ENCODE results near the gene SLIT1.

The SLIT1 gene

GRCh38 chr10:97002670-97003069 is 183.1 kb downstream of the SLIT1 start:
- H3K4me3 ChIP-seq (ENCODE audit: low read length), result no peak overlapping the region
- no peak for DNase-seq
- H2AK5ac ChIP-seq (ENCODE audit: low read length), result no peak overlapping the region
- no peak overlapping the region for H3K9ac ChIP-seq (ENCODE audit: low read length)
- no peak overlapping the region for H2BK5ac ChIP-seq (ENCODE audit: low read length)
- no peak overlapping the region for H3K56ac ChIP-seq (ENCODE audit: low read length)
- H3K4me1 ChIP-seq (ENCODE audit: control insufficient read depth, low read depth, low read length), result no peaks in the 10 kb centered on the region
- no peak overlapping the region for H3K4ac ChIP-seq (ENCODE audit: low read depth, low read length)
- no peak overlapping the region for H2BK120ac ChIP-seq (ENCODE audit: low read depth, low read length)
- no peaks in the 10 kb centered on the region for H3K79me1 ChIP-seq (ENCODE audit: low read length)
- no peak overlapping the region for H3K4me2 ChIP-seq (ENCODE audit: low read length)
- no peak overlapping the region for H2BK15ac ChIP-seq (replicated peaks; ENCODE audit: low read depth)
- no peaks in the 10 kb centered on the region for H3K79me2 ChIP-seq (ENCODE audit: control insufficient read depth, insufficient read depth, low read length)
- H3K27me3 ChIP-seq (ENCODE audit: insufficient read depth, low read length, poor library complexity), result no peaks in the 10 kb centered on the region
- WGBS (ENCODE audit: extremely low coverage, insufficient coverage, low lambda C conversion rate), result no CpG with 5 or more reads among the region's 16 CpGs
- no peak overlapping the region for H3K18ac ChIP-seq (ENCODE audit: low read length)
- H4K5ac ChIP-seq (ENCODE audit: low read length), result no peak overlapping the region
- no peak overlapping the region for H4K8ac ChIP-seq (ENCODE audit: low read depth, low read length)
- no peaks in the 10 kb centered on the region for H3K36me3 ChIP-seq (ENCODE audit: control insufficient read depth, insufficient read depth, low read length)
- H3K27ac ChIP-seq (ENCODE audit: low read depth, low read length), result no peak overlapping the region
- H3K23ac ChIP-seq (ENCODE audit: low read length), result no peak overlapping the region

GRCh38 chr10:97001183-97001991 is 184.4 kb downstream of the SLIT1 start:
- no peak overlapping the region for H3K23ac ChIP-seq (ENCODE audit: low read length)
- H3K27ac ChIP-seq (ENCODE audit: low read depth, low read length), result no peak overlapping the region
- no peak overlapping the region for H2BK120ac ChIP-seq (ENCODE audit: low read depth, low read length)
- H3K18ac ChIP-seq (ENCODE audit: low read length), result no peak overlapping the region
- no CpG with 5 or more reads among the region's 17 CpGs for WGBS (ENCODE audit: extremely low coverage, insufficient coverage, low lambda C conversion rate)
- H4K8ac ChIP-seq (ENCODE audit: low read depth, low read length), result no peak overlapping the region
- no peak overlapping the region for H2BK5ac ChIP-seq (ENCODE audit: low read length)
- DNase-seq, result no peak
- no peaks in the 10 kb centered on the region for H3K36me3 ChIP-seq (ENCODE audit: control insufficient read depth, insufficient read depth, low read length)
- no peaks in the 10 kb centered on the region for H3K4me1 ChIP-seq (ENCODE audit: control insufficient read depth, low read depth, low read length)
- no peak overlapping the region for H4K5ac ChIP-seq (ENCODE audit: low read length)
- H3K56ac ChIP-seq (ENCODE audit: low read length), result no peak overlapping the region
- H3K4me3 ChIP-seq (ENCODE audit: low read length), result no peak overlapping the region
- H3K9ac ChIP-seq (ENCODE audit: low read length), result no peak overlapping the region
- H3K4me2 ChIP-seq (ENCODE audit: low read length), result no peak overlapping the region
- no peaks in the 10 kb centered on the region for H3K79me1 ChIP-seq (ENCODE audit: low read length)
- no peaks in the 10 kb centered on the region for H3K27me3 ChIP-seq (ENCODE audit: insufficient read depth, low read length, poor library complexity)
- H3K79me2 ChIP-seq (ENCODE audit: control insufficient read depth, insufficient read depth, low read length), result no peaks in the 10 kb centered on the region
- no peak overlapping the region for H2BK15ac ChIP-seq (replicated peaks; ENCODE audit: low read depth)
- no peak overlapping the region for H3K4ac ChIP-seq (ENCODE audit: low read depth, low read length)
- H2AK5ac ChIP-seq (ENCODE audit: low read length), result no peak overlapping the region

GRCh38 chr10:97000487-97001182 is 185.1 kb downstream of the SLIT1 start:
- no peak overlapping the region for H3K56ac ChIP-seq (ENCODE audit: low read length)
- no peak overlapping the region for H2BK120ac ChIP-seq (ENCODE audit: low read depth, low read length)
- no peaks in the 10 kb centered on the region for H3K27me3 ChIP-seq (ENCODE audit: insufficient read depth, low read length, poor library complexity)
- no peak overlapping the region for H3K18ac ChIP-seq (ENCODE audit: low read length)
- DNase-seq, result peak; percentile 23
- no peak overlapping the region for H4K8ac ChIP-seq (ENCODE audit: low read depth, low read length)
- no peak overlapping the region for H2BK15ac ChIP-seq (replicated peaks; ENCODE audit: low read depth)
- H3K4ac ChIP-seq (ENCODE audit: low read depth, low read length), result no peak overlapping the region
- no peak overlapping the region for H3K4me3 ChIP-seq (ENCODE audit: low read length)
- H3K23ac ChIP-seq (ENCODE audit: low read length), result no peak overlapping the region
- no peak overlapping the region for H2BK5ac ChIP-seq (ENCODE audit: low read length)
- no peak overlapping the region for H3K4me2 ChIP-seq (ENCODE audit: low read length)
- H3K27ac ChIP-seq (ENCODE audit: low read depth, low read length), result no peak overlapping the region
- no CpG with 5 or more reads among the region's 25 CpGs for WGBS (ENCODE audit: extremely low coverage, insufficient coverage, low lambda C conversion rate)
- H3K9ac ChIP-seq (ENCODE audit: low read length), result no peak overlapping the region
- no peaks in the 10 kb centered on the region for H3K79me1 ChIP-seq (ENCODE audit: low read length)
- H3K4me1 ChIP-seq (ENCODE audit: control insufficient read depth, low read depth, low read length), result no peaks in the 10 kb centered on the region
- H2AK5ac ChIP-seq (ENCODE audit: low read length), result no peak overlapping the region
- H3K36me3 ChIP-seq (ENCODE audit: control insufficient read depth, insufficient read depth, low read length), result no peaks in the 10 kb centered on the region
- H3K79me2 ChIP-seq (ENCODE audit: control insufficient read depth, insufficient read depth, low read length), result no peaks in the 10 kb centered on the region
- H4K5ac ChIP-seq (ENCODE audit: low read length), result no peak overlapping the region

- Histone ChIP-seq H3K27me3 (ENCODE audit: insufficient read depth, low read length, poor library complexity) (no peaks in the 10 kb centered on the region), H3K56ac (ENCODE audit: low read length) (no peak overlapping the region), H2AK5ac (ENCODE audit: low read length) (no peak overlapping the region), H3K4me3 (ENCODE audit: low read length) (no peak overlapping the region), H4K5ac (ENCODE audit: low read length) (no peak overlapping the region), H3K9ac (ENCODE audit: low read length) (no peak overlapping the region), H3K79me2 (ENCODE audit: control insufficient read depth, insufficient read depth, low read length) (no peaks in the 10 kb centered on the region), H3K79me1 (ENCODE audit: low read length) (no peaks in the 10 kb centered on the region), H3K4me2 (ENCODE audit: low read length) (no peak overlapping the region), H3K27ac (ENCODE audit: low read depth, low read length) (no peak overlapping the region), H3K4ac (ENCODE audit: low read depth, low read length) (no peak overlapping the region), H3K36me3 (ENCODE audit: control insufficient read depth, insufficient read depth, low read length) (no peaks in the 10 kb centered on the region), H2BK120ac (ENCODE audit: low read depth, low read length) (no peak overlapping the region), H2BK5ac (ENCODE audit: low read length) (no peak overlapping the region), H3K23ac (ENCODE audit: low read length) (no peak overlapping the region), H2BK15ac (replicated peaks; ENCODE audit: low read depth) (no peak overlapping the region), H3K4me1 (ENCODE audit: control insufficient read depth, low read depth, low read length) (no peaks in the 10 kb centered on the region), H4K8ac (ENCODE audit: low read depth, low read length) (no peak overlapping the region), H3K18ac (ENCODE audit: low read length) (no peak overlapping the region)
- DNase-seq, result no peak
- WGBS (ENCODE audit: extremely low coverage, insufficient coverage, low lambda C conversion rate), result no CpG with 5 or more reads among the region's 4 CpGs
These were observed 185.8 kb downstream of the SLIT1 start for GRCh38 chr10:96999987-97000386.

- no peak overlapping the region for H3K4me2 ChIP-seq (ENCODE audit: low read length)
- no peak overlapping the region for H3K4ac ChIP-seq (ENCODE audit: low read depth, low read length)
- no peaks in the 10 kb centered on the region for H3K79me2 ChIP-seq (ENCODE audit: control insufficient read depth, insufficient read depth, low read length)
- no peaks in the 10 kb centered on the region for H3K79me1 ChIP-seq (ENCODE audit: low read length)
- no peak overlapping the region for H2AK5ac ChIP-seq (ENCODE audit: low read length)
- H2BK120ac ChIP-seq (ENCODE audit: low read depth, low read length), result no peak overlapping the region
- H3K27me3 ChIP-seq (ENCODE audit: insufficient read depth, low read length, poor library complexity), result no peaks in the 10 kb centered on the region
- H3K4me1 ChIP-seq (ENCODE audit: control insufficient read depth, low read depth, low read length), result no peaks in the 10 kb centered on the region
- no peak overlapping the region for H3K18ac ChIP-seq (ENCODE audit: low read length)
- H4K8ac ChIP-seq (ENCODE audit: low read depth, low read length), result no peak overlapping the region
- no peak overlapping the region for H4K5ac ChIP-seq (ENCODE audit: low read length)
- no peak overlapping the region for H2BK5ac ChIP-seq (ENCODE audit: low read length)
- no peak overlapping the region for H3K56ac ChIP-seq (ENCODE audit: low read length)
- no peak overlapping the region for H3K9ac ChIP-seq (ENCODE audit: low read length)
- no CpG with 5 or more reads among the region's 4 CpGs for WGBS (ENCODE audit: extremely low coverage, insufficient coverage, low lambda C conversion rate)
- no peak overlapping the region for H2BK15ac ChIP-seq (replicated peaks; ENCODE audit: low read depth)
- H3K36me3 ChIP-seq (ENCODE audit: control insufficient read depth, insufficient read depth, low read length), result no peaks in the 10 kb centered on the region
- H3K23ac ChIP-seq (ENCODE audit: low read length), result no peak overlapping the region
- H3K4me3 ChIP-seq (ENCODE audit: low read length), result no peak overlapping the region
- DNase-seq, result no peak
- no peak overlapping the region for H3K27ac ChIP-seq (ENCODE audit: low read depth, low read length)
These were observed 186.4 kb downstream of the SLIT1 start for GRCh38 chr10:96999337-96999736.
